OCI-LY3 (cell line): Measurements from ENCODE around the gene TNFRSF18.

Experiments used
- H2AFZ ChIP-seq: fragments of 200-600, 300-600 bp; shearing (Covaris generic); 2 replicates; pipeline ENCODE4 v1.6.0; 2014; ENCODE audit warnings: antibody characterized with exemption, low read depth, low read length
- H3K27ac ChIP-seq: fragments of 200-600, 300-600 bp; sonication (generic); 2 replicates; pipeline ENCODE4 v1.5.1; 2014; ENCODE audit warnings: mild to moderate bottlenecking, low read length, moderate library complexity, mixed read lengths
- H3K27me3 ChIP-seq: fragments of 200-600, 300-600 bp; sonication (generic); 2 replicates; pipeline ENCODE4 v1.6.1; 2014; ENCODE audit warnings: low read depth, low read length, mixed read lengths
- H3K36me3 ChIP-seq: fragments of 200-600, 300-600 bp; sonication (generic); replicated peaks from 2 replicates; pipeline ENCODE3; 2014; ENCODE audit warnings: low read depth, low read length, mixed read lengths
- H3K4me1 ChIP-seq: fragments of 300-600, 200-600 bp; sonication (generic); 2 replicates; pipeline ENCODE4 v1.6.1; 2014; ENCODE audit warnings: low read length, mixed read lengths
- H3K4me2 ChIP-seq: fragments of 200-600, 300-600 bp; sonication (generic); 2 replicates; pipeline ENCODE4 v1.6.1; 2014; ENCODE audit warnings: low read length, mixed read lengths
- H3K4me3 ChIP-seq: fragments of 300-600, 200-600 bp; sonication (generic); 2 replicates; pipeline ENCODE4 v1.5.1; 2014; ENCODE audit warnings: antibody characterized with exemption, mild to moderate bottlenecking, low read length, moderate library complexity
- H3K79me2 ChIP-seq: fragments of 300-600, 200-600 bp; shearing (Covaris generic); 2 replicates; pipeline ENCODE4 v1.6.1; 2014; ENCODE audit warnings: mild to moderate bottlenecking, low read length, mixed read lengths
- H3K9ac ChIP-seq: fragments of 300-600, 200-600 bp; shearing (Covaris generic); 2 replicates; pipeline ENCODE4 v1.6.0; 2014; ENCODE audit warnings: mild to moderate bottlenecking, low read length, moderate library complexity
- H3K9me3 ChIP-seq: fragments of 200-600, 300-600 bp; shearing (Covaris generic); 2 replicates; pipeline ENCODE4 v1.6.1; 2014; ENCODE audit warnings: low read length, mixed read lengths; ENCODE audit not compliant: insufficient read depth
- H4K20me1 ChIP-seq: fragments of 200-600, 300-600 bp; sonication (generic); 2 replicates; pipeline ENCODE4 v1.6.1; 2016; ENCODE audit warnings: low read length, mixed read lengths; ENCODE audit not compliant: insufficient read depth
- CTCF ChIP-seq: fragments of 200-600, 300-600 bp; sonication (generic); IDR thresholded peaks from 2 replicates; pipeline ENCODE4 v1.5.1; 2014; ENCODE audit warnings: antibody characterized with exemption, low read length, low read depth
- EZH2phosphoT487 ChIP-seq: fragments of 200-600 bp; shearing (Covaris generic); IDR thresholded peaks from 2 replicates; pipeline ENCODE4 v1.6.1; 2018; ENCODE audit warnings: antibody characterized with exemption, mixed run types, low read depth

Gene TNFRSF18

GRCh38 chr1:1226566-1227362 lies 20.4 kb upstream of the TNFRSF18 start:
- no peaks in the 10 kb centered on the region for H3K9me3 ChIP-seq
- TF ChIP-seq CTCF (no peak), EZH2phosphoT487 (no peak)
- no peak overlapping the region for H3K4me3 ChIP-seq
- no peak overlapping the region for H3K9ac ChIP-seq
- H3K27ac ChIP-seq: no peak overlapping the region
- no peak overlapping the region for H2AFZ ChIP-seq
- 0 out of 2 replicates have a peak, but pooled peaks cover 2% of the 10 kb centered on the region for H4K20me1 ChIP-seq
- H3K36me3 ChIP-seq: peaks cover 42% of the 10 kb centered on the region
- peaks cover 8% of the 10 kb centered on the region; the same call in 1 of the 2 replicates for H3K4me1 ChIP-seq
- H3K27me3 ChIP-seq: no peaks in the 10 kb centered on the region
- no peak overlapping the region for H3K4me2 ChIP-seq
- peaks cover 72% of the 10 kb centered on the region for H3K79me2 ChIP-seq

- H2AFZ ChIP-seq: no peak overlapping the region
- 0 out of 2 replicates have a peak, but pooled peaks cover 2% of the 10 kb centered on the region for H4K20me1 ChIP-seq
- no peaks in the 10 kb centered on the region for H3K9me3 ChIP-seq
- no peak for TF ChIP-seq EZH2phosphoT487
- peaks cover 8% of the 10 kb centered on the region; the same call in 1 of the 2 replicates for H3K4me1 ChIP-seq
- no peak overlapping the region for H3K27ac ChIP-seq
- H3K4me3 ChIP-seq: no peak overlapping the region
- H3K4me2 ChIP-seq: no peak overlapping the region
- H3K27me3 ChIP-seq: no peaks in the 10 kb centered on the region
- H3K9ac ChIP-seq: no peak overlapping the region
- H3K36me3 ChIP-seq: peaks cover 42% of the 10 kb centered on the region
- peaks cover 64% of the 10 kb centered on the region for H3K79me2 ChIP-seq
Measured at GRCh38 chr1:1225913-1226312, 19.5 kb upstream of the TNFRSF18 start.

DNA sequence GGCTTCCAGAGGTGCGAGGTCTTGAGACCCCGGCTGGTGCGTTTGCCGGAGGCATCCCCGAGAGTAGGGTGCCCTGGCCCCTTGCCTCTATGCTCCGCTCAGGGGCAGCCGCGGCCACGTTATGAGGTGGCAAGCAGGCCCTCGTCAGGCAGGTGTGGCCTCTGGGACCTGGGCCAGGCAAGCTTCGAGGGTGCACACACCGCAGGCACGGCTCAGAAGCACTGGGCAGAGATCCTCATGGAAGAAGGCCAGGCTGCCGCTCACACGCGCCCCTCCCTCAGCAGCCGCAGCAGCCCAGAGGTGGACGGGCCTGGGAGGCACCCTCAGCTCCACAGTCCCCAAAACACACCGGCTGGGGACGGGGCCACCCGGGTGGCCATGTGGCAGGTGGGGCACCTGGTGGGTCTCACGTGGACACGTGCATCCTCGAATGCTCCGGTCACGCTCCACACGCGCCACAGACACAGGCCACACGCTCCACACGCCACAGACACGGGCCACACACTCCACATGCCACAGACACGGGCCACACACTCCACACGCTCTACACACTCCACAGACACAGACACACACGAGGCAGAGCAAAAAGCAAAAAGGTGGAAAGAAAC lies 18.9 kb upstream of the TNFRSF18 start:
- H3K4me2 ChIP-seq: no peak overlapping the region
- no peak overlapping the region for H2AFZ ChIP-seq
- H3K27me3 ChIP-seq: no peaks in the 10 kb centered on the region
- no peaks in the 10 kb centered on the region for H3K9me3 ChIP-seq
- TF ChIP-seq EZH2phosphoT487 (no peak), CTCF (no peak)
- 0 out of 2 replicates have a peak, but pooled peaks cover 2% of the 10 kb centered on the region for H4K20me1 ChIP-seq
- H3K9ac ChIP-seq: no peak overlapping the region
- peaks cover 42% of the 10 kb centered on the region for H3K36me3 ChIP-seq
- H3K27ac ChIP-seq: no peak overlapping the region
- peaks cover 58% of the 10 kb centered on the region for H3K79me2 ChIP-seq
- peaks cover 3% of the 10 kb centered on the region; the same call in 1 of the 2 replicates for H3K4me1 ChIP-seq
- H3K4me3 ChIP-seq: no peak overlapping the region

DNA sequence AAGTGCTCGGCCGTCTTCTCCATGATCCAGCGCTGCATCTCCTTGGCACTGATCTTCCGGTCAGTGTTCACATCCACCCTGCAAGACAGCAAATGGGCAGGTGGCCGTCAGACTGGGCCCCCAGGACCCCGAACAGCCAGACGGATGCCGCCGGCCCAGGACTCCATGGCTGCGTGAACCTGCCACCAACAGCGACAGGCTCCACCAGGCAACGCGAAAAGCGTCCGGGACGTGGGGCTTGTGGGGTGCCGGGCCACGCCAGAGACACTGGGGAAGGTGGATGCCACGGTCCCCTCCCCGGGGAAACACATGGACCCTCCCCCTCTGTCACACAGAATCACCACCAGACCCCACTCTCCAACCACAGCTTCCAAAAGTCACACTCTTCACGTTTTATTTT lies 17.5 kb upstream of the TNFRSF18 start:
- Histone ChIP-seq H4K20me1 (0 out of 2 replicates have a peak, but pooled peaks cover 2% of the 10 kb centered on the region), H3K27me3 (no peaks in the 10 kb centered on the region), H3K9me3 (no peaks in the 10 kb centered on the region), H3K36me3 (peaks cover 37% of the 10 kb centered on the region), H2AFZ (no peak overlapping the region), H3K27ac (no peak overlapping the region), H3K9ac (no peak overlapping the region), H3K4me2 (no peak overlapping the region), H3K4me1 (peaks cover 6% of the 10 kb centered on the region; the same call in 1 of the 2 replicates), H3K79me2 (peaks cover 44% of the 10 kb centered on the region), H3K4me3 (no peak overlapping the region)
- no peak for TF ChIP-seq EZH2phosphoT487
- no peak for TF ChIP-seq CTCF
